Psoas muscle (tissue), 8 donors: ENCODE results near the gene PSAP. TPM values are rescaled to one million over a fixed set of nuclear protein-coding genes. Genes with fewer than 3 reads are reported as not detected.
A peak's percentile ranks its signal among the peaks of the same experiment; 100 is the strongest.

ENCODE experiments used
- ATAC-seq, 4 donors: fragments of 200-7000 bp; cut with Tn5 transposase; one replicate each; pipeline ENCODE4 v1.9.1; 2020; ENCODE audit warnings: moderate library complexity in 3 of 4, mild to moderate bottlenecking in 2 of 4
- DNase-seq, 2 donors: peaks; one replicate each; pipeline ENCODE4 v3.0.0-alpha.2; 2020
- H3K27ac ChIP-seq: fragments of 200-600 bp; one replicate; pipeline ENCODE4 v1.8.0; 2022
- H3K27me3 ChIP-seq, 3 donors: fragments of 200-600 bp in 1 of 3; one replicate each; pipeline versions ENCODE4 v1.6.1 to v1.8.0; 2013 to 2022; ENCODE audit warnings: low read length in 2 of 3, mild to moderate bottlenecking in 2 of 3, moderate library complexity in 1 of 3; ENCODE audit not compliant: insufficient read depth in 3 of 3
- H3K36me3 ChIP-seq, 2 donors: fragments of 200-600 bp in 1 of 2; one replicate each; pipeline versions ENCODE4 v1.6.1 to v1.8.0; 2013 to 2022; ENCODE audit warnings: low read depth in 1 of 2, mild to moderate bottlenecking in 1 of 2, moderate library complexity in 1 of 2; ENCODE audit not compliant: insufficient read depth in 1 of 2
- H3K4me1 ChIP-seq: fragments of 200-600 bp; one replicate; pipeline ENCODE4 v1.8.0; 2022
- H3K4me3 ChIP-seq: fragments of 200-600 bp; one replicate; pipeline ENCODE4 v1.8.0; 2022; ENCODE audit warnings: mild to moderate bottlenecking
- H3K9me3 ChIP-seq: fragments of 200-600 bp; one replicate; pipeline ENCODE4 v1.8.0; 2022
- WGBS, 3 donors: extraction: QIAGEN DNeasy Blood & Tissue Kit; methylation state at CpG; one replicate each; pipeline versions ENCODE4 v1.1.6 to v1.1.7; 2013; 5-methylcytosine and 5-hydroxymethylcytosine counted together
- intact Hi-C, 2 donors: fragments of 100-400 bp; cut with DNase I; formaldehyde crosslinking; loops; one replicate each; pipeline versions ENCODE4 v1.11.0 to v1.14.2; 2022
- polyA plus RNA-seq, 3 donors: library from polyadenylated mRNA; stranded (reverse); fragments of 200-250 nt; gene quantifications; one replicate each; pipeline ENCODE4 v1.2.3, GENCODE V29; 2013
- total RNA-seq, 4 donors: library from RNA; stranded (reverse); fragmentation: NEBNext Ultra II Directional in 2 of 4; extraction: Animal tissue kit (Norgen Biotek cat#: 25700) in 2 of 4; gene quantifications; one replicate each; pipeline versions ENCODE4 v1.2.1 to v1.2.4, GENCODE V29; 2021 to 2023
- TF ChIP-seq, protein P1 (sequence below): fragments of 200-600 bp; IDR thresholded peaks from one replicate; pipeline ENCODE4 v1.8.0; 2022; ENCODE audit warnings: antibody characterized with exemption
- donor health status: healthy with polysubstance abuse.
- donor health status: DM: no; HTN: no; CAD: no; lungs with moderate emphysema.
- donor health status: Bipolar disorder and iron deficiency.
- donor health status: healthy.
- donor health status: DM: yes; HTN: yes; CAD: no.
- donor health status: DM: no; HTN: no; CAD: no.
- donor health status: DM: no; HTN: no; CAD: no.
- donor health status: DM: yes; HTN: yes; CAD: no.

Gene PSAP
- total and polyA plus RNA-seq, 7 donors, result 634 to 1,725 (median 1,049) TPM

DNA sequence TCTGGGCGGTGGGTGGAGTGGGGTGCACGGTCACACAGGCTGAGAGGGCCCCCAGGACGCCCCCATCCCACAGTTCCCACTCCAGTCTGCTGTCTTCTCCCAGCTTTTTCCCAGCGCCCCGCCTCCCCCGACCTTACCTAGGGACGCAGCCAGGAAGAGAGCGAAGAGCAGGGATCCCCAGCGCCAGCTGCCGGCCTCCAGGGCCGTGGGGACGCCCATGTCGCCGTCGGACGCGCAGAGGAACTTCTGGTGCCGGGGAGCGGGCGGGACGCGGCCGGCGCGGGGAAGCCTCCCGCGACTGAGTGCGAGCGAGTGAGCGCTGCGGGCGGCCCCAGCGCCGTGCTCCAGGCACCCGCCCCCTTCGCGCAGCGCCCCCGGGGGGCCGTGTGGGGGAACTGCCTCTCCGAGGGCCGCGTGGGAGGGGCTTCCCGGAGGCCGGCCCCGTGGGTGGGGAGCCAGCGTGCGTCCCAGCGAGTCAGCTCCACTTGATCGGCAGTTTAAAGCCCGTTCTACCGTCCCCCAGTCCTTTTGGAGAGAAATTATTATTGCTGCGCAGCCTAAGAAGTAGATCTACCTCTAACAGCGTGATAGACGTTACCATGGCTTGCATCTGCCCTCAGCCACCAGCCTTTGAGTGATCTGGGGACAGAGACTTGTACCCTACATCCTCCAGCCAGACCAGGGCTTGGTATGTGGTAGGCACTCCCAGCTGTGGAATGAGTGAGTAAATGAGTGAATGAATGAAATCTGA, 77.7 kb downstream of the PSAP start, which contains the start of gene VSIR:
Gene VSIR (minus strand): TSS at position 300 of the 751 bp plus-strand sequence. CDS start 81 bp downstream, at position 219.
- intact Hi-C loops, result loop anchor here in 1 of 2 donors (5.0 kb wide), 1 partner anchor 76 kb away; no protein-coding TSS in a partner anchor
- peaks cover 56% of the 10 kb centered on the region for H3K4me1 ChIP-seq
- TF ChIP-seq, protein P1, sequence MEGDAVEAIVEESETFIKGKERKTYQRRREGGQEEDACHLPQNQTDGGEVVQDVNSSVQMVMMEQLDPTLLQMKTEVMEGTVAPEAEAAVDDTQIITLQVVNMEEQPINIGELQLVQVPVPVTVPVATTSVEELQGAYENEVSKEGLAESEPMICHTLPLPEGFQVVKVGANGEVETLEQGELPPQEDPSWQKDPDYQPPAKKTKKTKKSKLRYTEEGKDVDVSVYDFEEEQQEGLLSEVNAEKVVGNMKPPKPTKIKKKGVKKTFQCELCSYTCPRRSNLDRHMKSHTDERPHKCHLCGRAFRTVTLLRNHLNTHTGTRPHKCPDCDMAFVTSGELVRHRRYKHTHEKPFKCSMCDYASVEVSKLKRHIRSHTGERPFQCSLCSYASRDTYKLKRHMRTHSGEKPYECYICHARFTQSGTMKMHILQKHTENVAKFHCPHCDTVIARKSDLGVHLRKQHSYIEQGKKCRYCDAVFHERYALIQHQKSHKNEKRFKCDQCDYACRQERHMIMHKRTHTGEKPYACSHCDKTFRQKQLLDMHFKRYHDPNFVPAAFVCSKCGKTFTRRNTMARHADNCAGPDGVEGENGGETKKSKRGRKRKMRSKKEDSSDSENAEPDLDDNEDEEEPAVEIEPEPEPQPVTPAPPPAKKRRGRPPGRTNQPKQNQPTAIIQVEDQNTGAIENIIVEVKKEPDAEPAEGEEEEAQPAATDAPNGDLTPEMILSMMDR, result peak; percentile 85
- peak within 1 kb of the TSS; percentile 76 for H3K4me3 ChIP-seq
- H3K27me3 ChIP-seq, result no peaks in the 10 kb centered on the region
- peak; percentile 89 to 95 for DNase-seq
- no peaks in the 10 kb centered on the region for H3K36me3 ChIP-seq
- 1 to 2% (median 2%) methylated on average over 44 to 55 of the region's 55 CpGs for WGBS, 3 donors
- no peaks in the 10 kb centered on the region for H3K9me3 ChIP-seq
- peak; percentile 84 to 90 (median 88) for ATAC-seq
- H3K27ac ChIP-seq, result peak within 1 kb of the TSS; percentile 81

GRCh38 chr10:71772832-71773220, 78.2 kb downstream of the PSAP start:
- intact Hi-C loops, result loop anchor here in 1 of 2 donors (5.0 kb wide), 1 partner anchor 76 kb away; no protein-coding TSS in a partner anchor
- Histone ChIP-seq H3K9me3 (no peaks in the 10 kb centered on the region), H3K36me3 (no peaks in the 10 kb centered on the region), H3K4me1 (peaks cover 61% of the 10 kb centered on the region), H3K27me3 (no peaks in the 10 kb centered on the region), H3K27ac (peak overlapping the region; percentile 81), H3K4me3 (peak overlapping the region; percentile 76)
- 25 to 40% (median 31%) methylated on average over 4 of the region's 4 CpGs for WGBS, 3 donors
- no peak for DNase-seq
- peak in 3 of 4 donors; percentile 4 to 5 (median 5) for ATAC-seq
- TF ChIP-seq, protein P1, result no peak

DNA sequence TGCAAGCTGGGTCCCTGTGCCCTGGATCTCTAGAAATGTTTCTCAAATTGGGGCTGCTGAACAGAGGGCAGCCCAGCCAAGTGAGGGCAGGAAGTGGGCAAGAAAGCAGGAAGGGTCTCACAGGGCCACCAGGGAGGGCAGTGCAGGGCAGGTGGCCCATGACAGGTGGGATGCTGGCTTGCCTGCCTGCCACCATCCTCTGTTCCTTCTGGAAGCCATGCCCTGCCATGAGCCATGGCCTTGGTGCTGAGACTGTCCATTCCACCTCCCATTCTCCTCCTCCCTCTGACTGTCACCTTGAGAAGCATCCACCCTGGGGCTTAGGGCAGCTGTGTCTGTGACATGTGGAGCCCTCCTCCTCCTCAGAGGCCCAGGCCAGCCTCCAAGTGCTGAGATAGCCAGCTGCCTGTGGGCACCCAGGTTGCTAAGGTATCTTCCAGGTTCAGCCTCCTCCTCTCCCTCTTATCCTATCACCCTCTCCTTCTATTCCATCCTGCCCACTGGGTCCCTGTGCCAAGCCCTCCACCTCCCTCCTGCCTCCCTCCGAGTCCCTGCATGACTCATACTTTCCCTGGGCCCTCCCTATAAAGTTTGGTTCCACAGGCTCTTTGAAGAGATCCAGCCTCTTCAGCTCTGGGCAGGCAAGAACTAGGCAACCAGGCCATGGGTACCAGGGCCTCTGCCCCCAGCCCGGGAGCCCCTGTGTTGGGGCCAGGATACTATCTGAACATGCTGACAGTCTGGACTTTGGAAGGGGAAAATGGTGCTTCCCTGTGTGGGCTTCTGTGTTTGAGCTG, 79.0 kb downstream of the PSAP start:
- TF ChIP-seq, protein P1, result no peak
- Histone ChIP-seq H3K9me3 (no peaks in the 10 kb centered on the region), H3K36me3 (no peaks in the 10 kb centered on the region), H3K4me3 (peak overlapping the region; percentile 76), H3K27ac (peak overlapping the region; percentile 81), H3K4me1 (peaks cover 69% of the 10 kb centered on the region), H3K27me3 (no peaks in the 10 kb centered on the region)
- intact Hi-C loops, result loop anchor here in 1 of 2 donors (5.0 kb wide), 1 partner anchor 75 kb away; no protein-coding TSS in a partner anchor
- 11 to 35% (median 13%) methylated on average over 2 of the region's 2 CpGs for WGBS, 3 donors
- peak; percentile 9 to 46 (median 26) for ATAC-seq
- DNase-seq, result peak; percentile 67 to 78

- 12 to 21% (median 15%) methylated on average over 2 of the region's 2 CpGs for WGBS, 3 donors
- peak in 3 of 4 donors; percentile 16 to 28 (median 22) for ATAC-seq
- TF ChIP-seq, protein P1, result no peak
- no peak for DNase-seq
- no peaks in the 10 kb centered on the region for H3K36me3 ChIP-seq
- H3K27ac ChIP-seq, result peak overlapping the region; percentile 81
- no peaks in the 10 kb centered on the region for H3K9me3 ChIP-seq
- peaks cover 77% of the 10 kb centered on the region for H3K4me1 ChIP-seq
- intact Hi-C loops, result loop anchor here in 1 of 2 donors (5.0 kb wide), 1 partner anchor 74 kb away; no protein-coding TSS in a partner anchor
- no peaks in the 10 kb centered on the region for H3K27me3 ChIP-seq
- peak overlapping the region; percentile 76 for H3K4me3 ChIP-seq
These were observed 79.8 kb downstream of the PSAP start for GRCh38 chr10:71771204-71771603.
